Measurements from ENCODE around the gene RNF167.

DNA sequence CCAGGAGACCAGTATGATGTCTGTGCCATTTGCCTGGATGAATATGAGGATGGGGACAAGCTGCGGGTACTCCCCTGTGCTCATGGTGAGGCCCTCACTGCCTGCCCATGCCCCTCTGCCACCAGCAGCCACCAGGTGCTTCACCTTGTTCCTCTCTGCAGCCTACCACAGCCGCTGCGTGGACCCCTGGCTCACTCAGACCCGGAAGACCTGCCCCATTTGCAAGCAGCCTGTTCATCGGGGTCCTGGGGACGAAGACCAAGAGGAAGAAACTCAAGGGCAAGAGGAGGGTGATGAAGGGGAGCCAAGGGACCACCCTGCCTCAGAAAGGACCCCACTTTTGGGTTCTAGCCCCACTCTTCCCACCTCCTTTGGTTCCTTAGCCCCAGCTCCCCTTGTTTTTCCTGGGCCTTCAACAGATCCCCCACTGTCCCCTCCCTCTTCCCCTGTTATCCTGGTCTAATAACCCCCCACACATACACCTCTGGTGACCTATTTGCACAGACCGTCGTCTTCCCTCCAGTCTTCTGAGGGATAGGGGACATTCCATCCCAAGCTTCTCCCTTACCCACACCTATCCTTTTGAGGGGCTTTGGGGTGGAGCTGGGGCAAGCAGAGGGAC is 4.6 kb downstream of the RNF167 start:
- TF ChIP-seq, protein P1, sequence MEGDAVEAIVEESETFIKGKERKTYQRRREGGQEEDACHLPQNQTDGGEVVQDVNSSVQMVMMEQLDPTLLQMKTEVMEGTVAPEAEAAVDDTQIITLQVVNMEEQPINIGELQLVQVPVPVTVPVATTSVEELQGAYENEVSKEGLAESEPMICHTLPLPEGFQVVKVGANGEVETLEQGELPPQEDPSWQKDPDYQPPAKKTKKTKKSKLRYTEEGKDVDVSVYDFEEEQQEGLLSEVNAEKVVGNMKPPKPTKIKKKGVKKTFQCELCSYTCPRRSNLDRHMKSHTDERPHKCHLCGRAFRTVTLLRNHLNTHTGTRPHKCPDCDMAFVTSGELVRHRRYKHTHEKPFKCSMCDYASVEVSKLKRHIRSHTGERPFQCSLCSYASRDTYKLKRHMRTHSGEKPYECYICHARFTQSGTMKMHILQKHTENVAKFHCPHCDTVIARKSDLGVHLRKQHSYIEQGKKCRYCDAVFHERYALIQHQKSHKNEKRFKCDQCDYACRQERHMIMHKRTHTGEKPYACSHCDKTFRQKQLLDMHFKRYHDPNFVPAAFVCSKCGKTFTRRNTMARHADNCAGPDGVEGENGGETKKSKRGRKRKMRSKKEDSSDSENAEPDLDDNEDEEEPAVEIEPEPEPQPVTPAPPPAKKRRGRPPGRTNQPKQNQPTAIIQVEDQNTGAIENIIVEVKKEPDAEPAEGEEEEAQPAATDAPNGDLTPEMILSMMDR (conservative IDR thresholded peaks at IDR 0.05 in 1 of 2, IDR thresholded peaks at IDR 0.05 in 1 of 2; ENCODE audit: extremely low read depth in 1 of 2, insufficient read depth in 1 of 2, low read depth in 1 of 2, low read length in 2 of 2) = no peak
- TF ChIP-seq EZH2 (IDR thresholded peaks at IDR 0.05; ENCODE audit: borderline replicate concordance, low read length) = no peak
